HCT116 (cell line): ENCODE measurements around the gene PEF1.

Source experiments
- SP1 ChIP-seq: IDR thresholded peaks from 2 replicates; pipeline ENCODE4 v1.6.1; 2012; ENCODE audit warnings: low read depth
- TF ChIP-seq, protein P1 (sequence below), 3 experiments: fragments of 200-600 bp in 1 of 3; sonication (generic) in 1 of 3; IDR thresholded peaks in 2 of 3; conservative IDR thresholded peaks in 1 of 3; 2 replicates each; pipeline ENCODE4 v1.5.1; 2012 to 2017; ENCODE audit warnings: low read depth in 2 of 3, low read length in 2 of 3, antibody characterized with exemption in 1 of 3, borderline replicate concordance in 1 of 3, control low read depth in 1 of 3, mild to moderate bottlenecking in 1 of 3, mixed read lengths in 1 of 3, mixed run types in 1 of 3, moderate library complexity in 1 of 3; ENCODE audit not compliant: insufficient read depth in 1 of 3
- TF ChIP-seq, protein P2 (sequence below): IDR thresholded peaks from 2 replicates; pipeline ENCODE4 v1.6.1; 2011; ENCODE audit warnings: mild to moderate bottlenecking, low read length, moderate library complexity; ENCODE audit not compliant: insufficient replicate concordance; ENCODE audit errors: extremely low read depth
- TF ChIP-seq, protein P3 (sequence below): IDR thresholded peaks from 2 replicates; pipeline ENCODE4 v1.6.1; 2012

DNA sequence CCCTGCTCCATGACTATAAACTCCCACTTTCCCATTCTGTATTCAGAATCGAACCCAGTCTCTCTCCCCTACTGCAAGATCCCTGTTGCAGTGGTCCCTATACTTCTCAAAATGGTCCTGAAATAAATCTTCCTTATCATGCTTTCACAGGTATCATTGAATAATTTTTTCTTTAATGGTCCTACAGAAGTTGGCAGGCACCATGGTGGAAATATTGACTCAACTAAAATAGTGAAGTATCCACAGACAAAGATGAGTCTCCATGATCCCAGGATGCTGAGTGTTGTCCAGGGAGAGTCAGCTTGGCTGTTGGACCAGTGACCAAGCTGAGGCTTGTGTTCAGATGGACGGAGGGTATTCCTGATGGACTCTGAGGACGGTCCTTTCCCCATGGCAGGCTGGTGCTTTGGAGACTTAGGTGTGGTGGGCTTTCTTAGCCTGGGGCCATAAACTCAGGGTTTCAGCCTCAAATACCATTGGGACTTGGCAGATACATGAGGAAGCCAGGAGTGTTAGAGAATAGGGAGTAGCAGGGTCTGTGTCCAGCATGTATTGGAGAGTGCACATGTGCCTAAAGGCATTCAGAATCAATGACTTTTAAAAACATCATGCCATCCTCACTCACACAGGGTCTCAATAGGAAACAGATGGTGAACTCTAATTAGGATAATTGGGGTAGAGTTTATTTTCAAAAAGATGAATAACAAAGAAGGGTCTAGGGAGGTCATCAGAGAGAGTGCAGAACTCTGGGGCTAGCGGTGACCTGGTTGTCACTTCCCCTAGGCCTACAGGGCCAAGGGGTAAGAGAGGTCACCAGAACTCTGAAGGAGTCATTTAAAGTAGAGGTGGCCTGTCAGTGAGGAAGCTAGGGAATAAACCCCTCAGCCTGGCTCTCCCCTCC lies 48.6 kb downstream of the PEF1 start:
- TF ChIP-seq, protein P1, sequence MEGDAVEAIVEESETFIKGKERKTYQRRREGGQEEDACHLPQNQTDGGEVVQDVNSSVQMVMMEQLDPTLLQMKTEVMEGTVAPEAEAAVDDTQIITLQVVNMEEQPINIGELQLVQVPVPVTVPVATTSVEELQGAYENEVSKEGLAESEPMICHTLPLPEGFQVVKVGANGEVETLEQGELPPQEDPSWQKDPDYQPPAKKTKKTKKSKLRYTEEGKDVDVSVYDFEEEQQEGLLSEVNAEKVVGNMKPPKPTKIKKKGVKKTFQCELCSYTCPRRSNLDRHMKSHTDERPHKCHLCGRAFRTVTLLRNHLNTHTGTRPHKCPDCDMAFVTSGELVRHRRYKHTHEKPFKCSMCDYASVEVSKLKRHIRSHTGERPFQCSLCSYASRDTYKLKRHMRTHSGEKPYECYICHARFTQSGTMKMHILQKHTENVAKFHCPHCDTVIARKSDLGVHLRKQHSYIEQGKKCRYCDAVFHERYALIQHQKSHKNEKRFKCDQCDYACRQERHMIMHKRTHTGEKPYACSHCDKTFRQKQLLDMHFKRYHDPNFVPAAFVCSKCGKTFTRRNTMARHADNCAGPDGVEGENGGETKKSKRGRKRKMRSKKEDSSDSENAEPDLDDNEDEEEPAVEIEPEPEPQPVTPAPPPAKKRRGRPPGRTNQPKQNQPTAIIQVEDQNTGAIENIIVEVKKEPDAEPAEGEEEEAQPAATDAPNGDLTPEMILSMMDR (IDR thresholded peaks at IDR 0.05 in 2 of 3, conservative IDR thresholded peaks at IDR 0.05 in 1 of 3; ENCODE audit: borderline replicate concordance in 1 of 3, insufficient read depth in 1 of 3, low read depth in 2 of 3, low read length in 2 of 3): no peak
- no peak for TF ChIP-seq SP1
- TF ChIP-seq, protein P2, sequence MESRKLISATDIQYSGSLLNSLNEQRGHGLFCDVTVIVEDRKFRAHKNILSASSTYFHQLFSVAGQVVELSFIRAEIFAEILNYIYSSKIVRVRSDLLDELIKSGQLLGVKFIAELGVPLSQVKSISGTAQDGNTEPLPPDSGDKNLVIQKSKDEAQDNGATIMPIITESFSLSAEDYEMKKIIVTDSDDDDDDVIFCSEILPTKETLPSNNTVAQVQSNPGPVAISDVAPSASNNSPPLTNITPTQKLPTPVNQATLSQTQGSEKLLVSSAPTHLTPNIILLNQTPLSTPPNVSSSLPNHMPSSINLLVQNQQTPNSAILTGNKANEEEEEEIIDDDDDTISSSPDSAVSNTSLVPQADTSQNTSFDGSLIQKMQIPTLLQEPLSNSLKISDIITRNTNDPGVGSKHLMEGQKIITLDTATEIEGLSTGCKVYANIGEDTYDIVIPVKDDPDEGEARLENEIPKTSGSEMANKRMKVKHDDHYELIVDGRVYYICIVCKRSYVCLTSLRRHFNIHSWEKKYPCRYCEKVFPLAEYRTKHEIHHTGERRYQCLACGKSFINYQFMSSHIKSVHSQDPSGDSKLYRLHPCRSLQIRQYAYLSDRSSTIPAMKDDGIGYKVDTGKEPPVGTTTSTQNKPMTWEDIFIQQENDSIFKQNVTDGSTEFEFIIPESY: no peak
- TF ChIP-seq, protein P3, sequence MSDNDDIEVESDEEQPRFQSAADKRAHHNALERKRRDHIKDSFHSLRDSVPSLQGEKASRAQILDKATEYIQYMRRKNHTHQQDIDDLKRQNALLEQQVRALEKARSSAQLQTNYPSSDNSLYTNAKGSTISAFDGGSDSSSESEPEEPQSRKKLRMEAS: no peak
